GM19463 (cell line): Measurements from ENCODE around the gene ZDBF2.
A peak's percentile ranks its signal among the peaks of the same experiment; 100 is the strongest.
"Not testable (repeated sequence)": the region's sequence is repeated elsewhere in the genome, so short reads cannot be mapped to it uniquely, and the experiment has no call there.

Experiments
- ATAC-seq: cut with Tn5 transposase; IDR thresholded peaks from one replicate; pipeline ENCODE4 v1.9.1; 2021; ENCODE audit warnings: mild to moderate bottlenecking, moderate library complexity; ENCODE audit not compliant: unreplicated experiment

The ZDBF2 gene

GRCh38 chr2:206323033-206323432, 48.6 kb downstream of the ZDBF2 start:
- no peak for ATAC-seq

GRCh38 chr2:206323486-206323885, 49.0 kb downstream of the ZDBF2 start:
- ATAC-seq = no peak

GRCh38 chr2:206324869-206325268, 50.4 kb downstream of the ZDBF2 start:
- ATAC-seq = no peak

GRCh38 chr2:206328974-206329373, 54.5 kb downstream of the ZDBF2 start:
- no peak for ATAC-seq

- no peak for ATAC-seq
Observed at GRCh38 chr2:206336861-206337260, 62.4 kb downstream of the ZDBF2 start.

GRCh38 chr2:206337956-206338355, 63.5 kb downstream of the ZDBF2 start:
- no peak for ATAC-seq

- ATAC-seq = no peak
Observed at GRCh38 chr2:206341396-206341795, 66.9 kb downstream of the ZDBF2 start.

- ATAC-seq = no peak
Observed at GRCh38 chr2:206343144-206343543, 68.7 kb downstream of the ZDBF2 start.

GRCh38 chr2:206343816-206344215, 69.4 kb downstream of the ZDBF2 start:
- ATAC-seq = no peak

- no peak for ATAC-seq
Observed at GRCh38 chr2:206345606-206346005, 71.1 kb downstream of the ZDBF2 start.

GRCh38 chr2:206349375-206349774, 74.9 kb downstream of the ZDBF2 start:
- no peak for ATAC-seq

- no peak for ATAC-seq
Observed at GRCh38 chr2:206352571-206352970, 78.1 kb downstream of the ZDBF2 start.

GRCh38 chr2:206353685-206354084, 79.2 kb downstream of the ZDBF2 start:
- no peak for ATAC-seq

- ATAC-seq = peak; percentile 74
Observed at GRCh38 chr2:206354129-206354528, 79.7 kb downstream of the ZDBF2 start.

GRCh38 chr2:206356840-206357239, 82.4 kb downstream of the ZDBF2 start:
- ATAC-seq = not testable (repeated sequence)

GRCh38 chr2:206360840-206361239, 86.4 kb downstream of the ZDBF2 start:
- ATAC-seq = not testable (repeated sequence)

- peak; percentile 84 for ATAC-seq
Observed at GRCh38 chr2:206361407-206362045, 87.1 kb downstream of the ZDBF2 start.
